ENCODE measurements around the gene PGAP6. TPM values are rescaled to one million over a fixed set of nuclear protein-coding genes. Genes with fewer than 3 reads are reported as not detected.
"Not testable (repeated sequence)": the region's sequence is repeated elsewhere in the genome, so short reads cannot be mapped to it uniquely, and the experiment has no call there.

PGAP6 gene
- total and polyA plus RNA-seq, 5 donors from 2014 or later = 7.8 to 71.4 (median 42.5) TPM

- H3K4me1 ChIP-seq (ENCODE audit: control insufficient read depth, insufficient read depth, low read length, poor library complexity, severe bottlenecking) = peaks cover 51% of the 10 kb centered on the region
- H3K36me3 ChIP-seq (ENCODE audit: control insufficient read depth, insufficient read depth, low read length) = peaks cover 3% of the 10 kb centered on the region
- no peak overlapping the region for H3K4me3 ChIP-seq (ENCODE audit: low read depth, low read length)
- peaks cover 0 to 51% (median 31%) of the 10 kb centered on the region in 4 donors for H3K4me1 Mint-ChIP-seq
- peaks cover 7% of the 10 kb centered on the region for H3K36me3 Mint-ChIP-seq
- no peaks in the 10 kb centered on the region for H3K9me3 Mint-ChIP-seq
- no peaks in the 10 kb centered on the region for H3K27me3 ChIP-seq (ENCODE audit: control insufficient read depth, insufficient read depth, low read length)
- H3K9me3 ChIP-seq (ENCODE audit: control insufficient read depth in 2 of 2, low read length in 2 of 2) = no peaks in the 10 kb centered on the region
- ATAC-seq (ENCODE audit: low read depth in 2 of 2) = no peak
- H3K27ac Mint-ChIP-seq = peak overlapping the region; percentile 78 to 94 (median 83)
- peak overlapping the region; percentile 52 to 84 (median 74) for H3K4me3 Mint-ChIP-seq
- DNase-seq = no peak
- no peaks in the 10 kb centered on the region for H3K27me3 Mint-ChIP-seq
- H3K27ac ChIP-seq (ENCODE audit: insufficient read depth, low read length, poor library complexity, severe bottlenecking) = peak overlapping the region; percentile 73
Measured at GRCh38 chr16:353404-354290, 28.1 kb downstream of the PGAP6 start.

DNA sequence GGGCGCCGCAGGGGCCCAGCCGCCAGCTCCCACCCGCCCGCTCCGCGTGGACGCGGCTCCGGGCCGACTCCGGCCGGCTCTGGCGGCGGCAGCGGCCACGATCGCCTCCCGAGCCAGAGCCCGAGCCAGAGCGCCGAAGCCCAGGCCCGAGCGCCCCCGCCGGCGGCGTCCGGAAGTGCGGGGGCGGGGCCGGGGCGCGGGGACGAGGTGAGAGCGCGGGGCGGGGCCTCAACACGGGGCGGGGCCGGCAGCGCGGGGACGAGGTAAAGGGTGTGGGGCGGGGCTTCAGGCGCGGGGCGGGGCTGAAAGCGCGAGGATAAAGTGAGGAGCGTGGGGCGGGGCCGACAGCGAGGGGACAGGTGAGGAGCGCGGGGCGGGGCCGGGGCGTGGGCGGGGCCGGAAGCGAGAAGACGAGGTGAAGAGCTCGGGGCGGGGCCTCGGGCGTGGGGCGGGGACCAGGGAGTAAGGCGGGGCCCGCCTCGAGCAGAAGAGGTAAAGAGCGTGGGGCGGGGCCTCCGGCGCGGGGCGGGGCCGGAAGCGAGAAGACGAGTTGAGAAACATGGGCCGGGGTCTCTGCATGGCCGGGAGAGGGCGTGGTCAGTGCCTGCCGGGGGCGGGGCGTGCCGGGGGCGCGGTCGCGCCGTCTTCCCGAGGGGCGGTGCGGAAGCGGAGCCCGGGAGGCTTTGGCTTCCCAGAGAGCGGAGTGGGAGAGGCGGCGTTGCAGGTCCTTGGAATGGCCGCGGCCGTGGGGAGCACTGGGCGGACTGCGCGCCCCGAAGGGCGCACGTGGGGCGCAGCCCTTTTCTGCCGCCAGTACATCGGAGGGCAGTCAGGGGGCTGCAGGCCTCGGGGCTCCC, 29.0 kb downstream of the PGAP6 start, which contains the start of gene AXIN1:
Gene AXIN1, minus strand, starts transcription at position 177 of the 857 bp plus-strand sequence. CDS start 5,698 bp downstream, outside the sequence.
- peak within 1 kb of the TSS; percentile 94 to 97 (median 95) for H3K4me3 Mint-ChIP-seq
- no peaks in the 10 kb centered on the region for H3K9me3 Mint-ChIP-seq
- peaks cover 5% of the 10 kb centered on the region for H3K36me3 ChIP-seq (ENCODE audit: control insufficient read depth, insufficient read depth, low read length)
- H3K27ac ChIP-seq (ENCODE audit: insufficient read depth, low read length, poor library complexity, severe bottlenecking) = peak within 1 kb of the TSS; percentile 73
- H3K4me1 Mint-ChIP-seq = peaks cover 0 to 60% (median 35%) of the 10 kb centered on the region in 4 donors
- peaks cover 51% of the 10 kb centered on the region for H3K4me1 ChIP-seq (ENCODE audit: control insufficient read depth, insufficient read depth, low read length, poor library complexity, severe bottlenecking)
- peak; percentile 98 to 100 (median 99) for DNase-seq
- H3K27ac Mint-ChIP-seq = peak within 1 kb of the TSS; percentile 84 to 95 (median 90)
- no peaks in the 10 kb centered on the region for H3K9me3 ChIP-seq (ENCODE audit: control insufficient read depth in 2 of 2, low read length in 2 of 2)
- no peaks in the 10 kb centered on the region for H3K27me3 Mint-ChIP-seq
- H3K36me3 Mint-ChIP-seq = peaks cover 7% of the 10 kb centered on the region
- no peaks in the 10 kb centered on the region for H3K27me3 ChIP-seq (ENCODE audit: control insufficient read depth, insufficient read depth, low read length)
- peak within 1 kb of the TSS; percentile 37 for H3K4me3 ChIP-seq (ENCODE audit: low read depth, low read length)
- peak; percentile 81 to 82 for ATAC-seq (ENCODE audit: low read depth in 2 of 2)

DNA sequence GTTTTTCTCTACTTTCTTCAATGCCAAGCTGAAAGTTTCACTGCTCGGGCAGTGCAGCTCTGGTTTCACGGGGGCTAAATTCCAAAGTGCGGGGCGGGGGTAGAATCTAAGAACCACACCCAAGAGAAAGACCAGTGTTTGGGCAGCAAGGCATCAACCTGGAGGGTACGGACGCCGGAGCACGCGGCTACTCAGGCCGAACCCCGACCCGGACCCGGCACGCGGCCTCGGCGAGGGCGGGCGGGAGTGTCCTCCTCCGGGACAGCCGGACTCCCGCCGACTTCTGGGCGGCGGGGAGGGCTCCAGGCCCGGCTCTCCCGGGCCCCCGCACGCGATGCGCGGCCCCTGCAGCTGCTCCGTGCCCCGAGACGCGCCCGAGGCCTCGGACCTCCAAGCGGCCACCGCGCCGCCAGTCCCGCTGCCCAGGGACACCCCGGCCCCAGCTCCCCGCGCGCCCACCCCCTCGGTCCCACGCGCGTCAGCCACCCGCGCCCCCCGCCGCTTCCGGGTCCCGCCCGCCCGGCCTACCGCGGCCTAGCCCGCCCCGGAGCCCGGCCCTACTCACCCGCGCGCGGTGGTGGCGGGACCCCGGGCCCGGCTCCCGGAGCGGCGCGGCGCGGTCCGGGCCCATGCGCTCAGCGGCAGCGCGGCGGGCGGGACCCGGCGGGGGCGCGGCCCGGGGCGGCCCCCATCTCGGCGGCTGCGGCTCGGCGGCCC, 29.8 kb downstream of the PGAP6 start:
- Mint-ChIP-seq H3K9me3 (no peaks in the 10 kb centered on the region), H3K27me3 (no peaks in the 10 kb centered on the region), H3K27ac (peak overlapping the region; percentile 84 to 95 (median 90)), H3K36me3 (peaks cover 10% of the 10 kb centered on the region), H3K4me1 (peaks cover 0 to 68% (median 43%) of the 10 kb centered on the region in 4 donors), H3K4me3 (peak overlapping the region; percentile 94 to 97 (median 95))
- H3K27ac ChIP-seq (ENCODE audit: insufficient read depth, low read length, poor library complexity, severe bottlenecking) = peak overlapping the region; percentile 61
- peaks cover 51% of the 10 kb centered on the region for H3K4me1 ChIP-seq (ENCODE audit: control insufficient read depth, insufficient read depth, low read length, poor library complexity, severe bottlenecking)
- DNase-seq = peak in 2 of 3 donors; percentile 8 to 53
- ATAC-seq (ENCODE audit: low read depth in 2 of 2) = peak; percentile 8
- peaks cover 9% of the 10 kb centered on the region for H3K36me3 ChIP-seq (ENCODE audit: control insufficient read depth, insufficient read depth, low read length)
- H3K27me3 ChIP-seq (ENCODE audit: control insufficient read depth, insufficient read depth, low read length) = no peaks in the 10 kb centered on the region
- H3K4me3 ChIP-seq (ENCODE audit: low read depth, low read length) = peak overlapping the region; percentile 37
- H3K9me3 ChIP-seq (ENCODE audit: control insufficient read depth in 2 of 2, low read length in 2 of 2) = no peaks in the 10 kb centered on the region

GRCh38 chr16:350203-350602, 31.6 kb downstream of the PGAP6 start:
- H3K4me3 ChIP-seq (ENCODE audit: low read depth, low read length) = no peak overlapping the region
- no peaks in the 10 kb centered on the region for H3K27me3 Mint-ChIP-seq
- no peaks in the 10 kb centered on the region for H3K9me3 ChIP-seq (ENCODE audit: control insufficient read depth in 2 of 2, low read length in 2 of 2)
- H3K9me3 Mint-ChIP-seq = no peaks in the 10 kb centered on the region
- peaks cover 44% of the 10 kb centered on the region for H3K4me1 ChIP-seq (ENCODE audit: control insufficient read depth, insufficient read depth, low read length, poor library complexity, severe bottlenecking)
- DNase-seq (no peak), ATAC-seq (ENCODE audit: low read depth in 2 of 2) (no peak)
- H3K27ac Mint-ChIP-seq = no peak overlapping the region
- H3K27ac ChIP-seq (ENCODE audit: insufficient read depth, low read length, poor library complexity, severe bottlenecking) = no peak overlapping the region
- H3K4me3 Mint-ChIP-seq = peak overlapping the region; percentile 71 to 94 (median 89)
- H3K36me3 Mint-ChIP-seq = peaks cover 14% of the 10 kb centered on the region
- H3K4me1 Mint-ChIP-seq = peaks cover 14 to 79% (median 50%) of the 10 kb centered on the region in 4 donors
- peaks cover 23% of the 10 kb centered on the region for H3K36me3 ChIP-seq (ENCODE audit: control insufficient read depth, insufficient read depth, low read length)
- H3K27me3 ChIP-seq (ENCODE audit: control insufficient read depth, insufficient read depth, low read length) = no peaks in the 10 kb centered on the region

GRCh38 chr16:349211-349610, 32.6 kb downstream of the PGAP6 start:
- peaks cover 31% of the 10 kb centered on the region for H3K36me3 ChIP-seq (ENCODE audit: control insufficient read depth, insufficient read depth, low read length)
- H3K27ac ChIP-seq (ENCODE audit: insufficient read depth, low read length, poor library complexity, severe bottlenecking) = no peak overlapping the region
- Mint-ChIP-seq H3K9me3 (no peaks in the 10 kb centered on the region), H3K4me1 (peaks cover 14 to 77% (median 48%) of the 10 kb centered on the region in 4 donors), H3K27me3 (no peaks in the 10 kb centered on the region), H3K4me3 (peak overlapping the region in 3 of 4 donors; percentile 58 to 94 (median 60)), H3K36me3 (peaks cover 20% of the 10 kb centered on the region), H3K27ac (peak overlapping the region in 1 of 3 donors; percentile 42)
- peaks cover 34% of the 10 kb centered on the region for H3K4me1 ChIP-seq (ENCODE audit: control insufficient read depth, insufficient read depth, low read length, poor library complexity, severe bottlenecking)
- no peaks in the 10 kb centered on the region for H3K9me3 ChIP-seq (ENCODE audit: control insufficient read depth in 2 of 2, low read length in 2 of 2)
- H3K4me3 ChIP-seq (ENCODE audit: low read depth, low read length) = no peak overlapping the region
- DNase-seq (no peak), ATAC-seq (ENCODE audit: low read depth in 2 of 2) (no peak)
- H3K27me3 ChIP-seq (ENCODE audit: control insufficient read depth, insufficient read depth, low read length) = no peaks in the 10 kb centered on the region

DNA sequence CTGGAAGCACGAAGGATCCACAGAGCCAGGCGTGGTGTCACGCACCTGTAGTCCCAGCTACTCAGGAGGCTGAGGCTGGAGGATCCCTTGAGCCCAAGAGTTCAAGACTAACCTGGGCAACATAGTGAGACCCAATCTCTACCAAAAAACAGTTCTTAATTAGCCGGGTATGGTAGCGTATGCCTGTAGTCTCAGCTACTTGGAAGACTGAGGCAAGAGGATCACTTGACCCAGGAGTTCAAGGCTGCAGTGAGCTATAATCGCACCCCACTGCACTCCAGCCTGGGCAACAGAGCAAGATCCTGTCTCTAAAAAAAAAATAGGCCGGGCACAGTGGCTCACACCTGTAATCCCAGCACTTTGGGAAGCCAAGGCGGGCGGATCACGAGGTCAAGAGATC, 33.3 kb downstream of the PGAP6 start:
- H3K9me3 ChIP-seq (ENCODE audit: control insufficient read depth in 2 of 2, low read length in 2 of 2); H3K27me3 ChIP-seq (ENCODE audit: control insufficient read depth, insufficient read depth, low read length); DNase-seq; ATAC-seq (ENCODE audit: low read depth in 2 of 2); H3K27ac ChIP-seq (ENCODE audit: insufficient read depth, low read length, poor library complexity, severe bottlenecking); H3K4me3 ChIP-seq (ENCODE audit: low read depth, low read length); H3K27me3 Mint-ChIP-seq; H3K9me3 Mint-ChIP-seq: not testable (repeated sequence)
- H3K4me1 ChIP-seq (ENCODE audit: control insufficient read depth, insufficient read depth, low read length, poor library complexity, severe bottlenecking) = peaks cover 27% of the 10 kb centered on the region
- Mint-ChIP-seq H3K36me3 (peaks cover 20% of the 10 kb centered on the region), H3K4me1 (peaks cover 14 to 77% (median 49%) of the 10 kb centered on the region in 4 donors), H3K27ac (peak overlapping the region in 1 of 3 donors; percentile 88), H3K4me3 (peak overlapping the region in 3 of 4 donors; percentile 3 to 56 (median 35))
- peaks cover 33% of the 10 kb centered on the region for H3K36me3 ChIP-seq (ENCODE audit: control insufficient read depth, insufficient read depth, low read length)

GRCh38 chr16:347203-347602, 34.6 kb downstream of the PGAP6 start:
- H3K4me3 ChIP-seq (ENCODE audit: low read depth, low read length) = no peak overlapping the region
- ATAC-seq (ENCODE audit: low read depth in 2 of 2) (no peak), DNase-seq (no peak)
- Mint-ChIP-seq H3K27ac (peak overlapping the region in 1 of 3 donors; percentile 57), H3K9me3 (no peaks in the 10 kb centered on the region), H3K4me1 (peaks cover 14 to 83% (median 59%) of the 10 kb centered on the region in 4 donors), H3K27me3 (no peaks in the 10 kb centered on the region), H3K36me3 (peaks cover 25% of the 10 kb centered on the region), H3K4me3 (peak overlapping the region in 2 of 4 donors; percentile 12 to 23)
- H3K27ac ChIP-seq (ENCODE audit: insufficient read depth, low read length, poor library complexity, severe bottlenecking) = no peak overlapping the region
- peaks cover 22% of the 10 kb centered on the region for H3K4me1 ChIP-seq (ENCODE audit: control insufficient read depth, insufficient read depth, low read length, poor library complexity, severe bottlenecking)
- no peaks in the 10 kb centered on the region for H3K9me3 ChIP-seq (ENCODE audit: control insufficient read depth in 2 of 2, low read length in 2 of 2)
- H3K36me3 ChIP-seq (ENCODE audit: control insufficient read depth, insufficient read depth, low read length) = peaks cover 38% of the 10 kb centered on the region
- no peaks in the 10 kb centered on the region for H3K27me3 ChIP-seq (ENCODE audit: control insufficient read depth, insufficient read depth, low read length)

Data from CD4-positive, CD25-positive, alpha-beta regulatory T cell (primary cell).